HG03196 (cell line): ENCODE results near the gene GDF7.

Experiments
- ATAC-seq: cut with Tn5 transposase; IDR thresholded peaks from one replicate; pipeline ENCODE4 v1.9.1; 2021; ENCODE audit not compliant: unreplicated experiment

The GDF7 gene

GRCh38 chr2:20666304-20667150 lies at the start of gene GDF7:
Gene GDF7 (plus strand): TSS chr2:20667144. CDS start chr2:20667240, 96 bp downstream.
- no peak for ATAC-seq

- ATAC-seq, result no peak
These were observed 49.0 kb upstream of the GDF7 start for GRCh38 chr2:20617892-20618467.

- no peak for ATAC-seq
These were observed 48.5 kb upstream of the GDF7 start for GRCh38 chr2:20618468-20618885.

- ATAC-seq, result no peak
These were observed 47.9 kb upstream of the GDF7 start for GRCh38 chr2:20618886-20619521.

- ATAC-seq, result no peak
These were observed 47.3 kb upstream of the GDF7 start for GRCh38 chr2:20619624-20620024.

DNA sequence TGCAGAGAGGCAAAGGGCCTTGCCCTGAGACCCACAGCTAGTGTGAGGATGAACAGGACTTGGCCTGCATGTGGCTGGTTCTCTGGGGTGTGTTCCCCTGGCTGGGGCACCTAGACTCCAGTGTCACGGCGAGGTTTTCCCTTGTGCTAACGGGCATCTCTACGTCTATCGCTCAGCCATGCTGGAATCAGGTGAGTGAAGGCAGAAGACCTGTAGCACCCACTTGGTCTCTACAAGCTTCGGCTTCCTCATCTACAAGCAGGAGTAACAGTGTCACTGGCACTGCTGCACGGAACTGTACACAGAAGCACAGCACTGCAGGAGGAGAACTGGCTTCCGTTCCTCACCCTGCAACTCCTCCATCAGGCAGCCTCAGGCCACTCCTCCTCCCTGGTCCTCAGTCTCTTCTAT lies 46.7 kb upstream of the GDF7 start:
- ATAC-seq, result no peak

DNA sequence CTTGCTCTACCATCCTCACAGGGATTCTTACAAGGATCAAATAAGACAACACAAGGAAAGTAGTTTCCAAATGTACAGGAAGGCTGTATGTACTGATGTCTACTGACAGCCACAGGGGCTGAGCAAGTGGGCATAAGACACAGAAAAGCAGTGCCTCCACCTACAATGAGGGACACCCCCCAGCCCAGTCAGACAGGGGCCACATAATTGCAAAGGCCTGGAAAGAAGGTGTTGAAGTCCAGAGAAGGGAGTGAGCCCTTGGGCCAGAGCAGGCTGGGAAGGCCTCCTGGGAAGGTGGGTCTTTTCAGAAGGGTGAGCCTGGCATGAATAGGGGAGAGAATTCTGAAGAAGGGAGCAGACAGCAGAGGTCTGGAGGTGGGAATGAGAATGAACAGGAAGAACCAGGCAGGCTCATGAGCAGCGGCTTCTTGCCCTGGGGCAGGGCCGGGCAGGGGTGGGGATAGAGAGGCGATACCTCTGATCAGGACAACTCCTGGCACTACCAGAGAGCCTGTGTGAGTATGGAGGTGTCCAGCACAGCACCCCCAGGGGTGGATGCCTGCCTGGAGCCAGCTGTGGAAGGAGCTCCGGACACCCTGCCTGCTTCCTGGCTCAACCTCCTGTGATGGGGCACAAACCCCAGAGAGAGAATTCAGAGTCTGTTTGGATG lies 46.1 kb upstream of the GDF7 start:
- no peak for ATAC-seq

GRCh38 chr2:20621366-20622295 lies 45.3 kb upstream of the GDF7 start:
- ATAC-seq, result no peak

GRCh38 chr2:20622296-20622686 lies 44.7 kb upstream of the GDF7 start:
- no peak for ATAC-seq

- ATAC-seq, result no peak
These were observed 44.2 kb upstream of the GDF7 start for GRCh38 chr2:20622731-20623130.

DNA sequence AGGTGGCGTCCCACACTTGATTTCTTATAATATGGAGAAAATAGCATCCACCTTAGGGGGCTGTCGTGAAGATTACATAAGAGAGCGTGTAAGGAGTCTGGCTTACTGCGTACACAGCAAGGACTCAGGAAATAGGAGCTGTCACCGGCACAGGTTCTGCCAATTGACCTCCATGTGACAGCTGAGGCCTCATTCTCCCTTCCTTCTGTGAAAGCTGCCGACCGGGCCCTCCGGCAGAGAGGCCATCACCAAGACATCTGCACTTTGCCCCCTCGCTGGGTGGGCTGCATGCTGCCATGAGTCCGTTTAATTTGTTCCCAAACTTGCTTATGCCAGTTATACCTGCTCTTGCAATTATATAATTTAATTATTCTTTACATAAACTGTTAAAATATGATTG lies 43.7 kb upstream of the GDF7 start:
- no peak for ATAC-seq

- ATAC-seq, result no peak
These were observed 43.2 kb upstream of the GDF7 start for GRCh38 chr2:20623741-20624155.

- no peak for ATAC-seq
These were observed 42.6 kb upstream of the GDF7 start for GRCh38 chr2:20624156-20624883.

DNA sequence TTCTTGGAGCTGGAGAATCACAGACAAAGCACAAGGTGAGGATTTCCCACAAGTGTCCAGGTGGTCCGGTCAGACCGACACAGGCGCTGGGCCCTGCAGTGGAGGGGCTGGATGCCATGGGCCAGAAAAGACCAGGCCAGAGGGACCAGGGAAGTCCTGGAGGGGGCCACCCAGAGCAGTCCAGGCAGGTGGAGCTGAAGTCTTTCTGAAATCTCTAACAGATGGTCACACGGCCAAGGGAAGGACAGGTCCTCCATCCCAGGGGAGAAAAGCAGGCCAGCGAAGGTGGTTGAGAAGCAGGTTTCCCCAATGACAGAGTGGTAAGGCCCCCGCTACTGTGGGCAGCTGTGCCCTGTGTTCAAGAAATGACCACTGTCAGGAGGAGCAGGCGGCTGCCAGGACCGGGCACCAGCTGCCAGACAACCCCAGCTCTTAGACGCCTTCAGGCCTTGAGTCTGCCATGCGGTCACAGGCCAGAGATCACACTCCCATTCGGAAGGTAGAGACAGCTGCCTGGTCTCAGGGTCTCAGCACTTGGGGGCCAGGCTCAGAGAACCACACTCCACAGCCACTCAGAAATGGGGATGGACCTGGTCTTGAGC lies 42.0 kb upstream of the GDF7 start:
- no peak for ATAC-seq

- no peak for ATAC-seq
These were observed 41.2 kb upstream of the GDF7 start for GRCh38 chr2:20625491-20626391.

DNA sequence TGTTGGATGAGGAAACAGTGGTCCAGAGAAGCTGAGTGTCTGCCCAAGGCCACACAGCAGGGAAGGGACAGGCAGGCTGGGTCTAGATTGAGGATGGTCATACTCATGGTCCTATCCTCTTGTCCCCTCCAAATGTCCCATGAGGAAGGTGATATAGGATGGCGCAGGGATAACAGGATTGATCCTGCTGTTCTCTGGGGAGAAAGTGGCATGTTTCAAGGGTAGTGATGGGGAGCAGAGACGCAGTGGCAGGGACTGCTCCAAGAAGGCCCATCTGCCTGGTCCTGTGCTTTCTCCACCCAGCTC lies 40.6 kb upstream of the GDF7 start:
- ATAC-seq, result no peak

- ATAC-seq, result no peak
These were observed 40.0 kb upstream of the GDF7 start for GRCh38 chr2:20626698-20627513.
